Fibroblast of skin of back (primary cell): ENCODE measurements around the gene F2RL2.
A peak's percentile ranks its signal among the peaks of the same experiment; 100 is the strongest.

Experiments used
- DNase-seq: peaks from one replicate; pipeline ENCODE4 v3.0.0-alpha.2; 2013

Gene F2RL2

GRCh38 chr5:76583163-76584047 is 39.8 kb downstream of the F2RL2 start:
- peak; percentile 22 for DNase-seq

- DNase-seq = peak; percentile 76
Observed at GRCh38 chr5:76582230-76583162, 40.7 kb downstream of the F2RL2 start.

DNA sequence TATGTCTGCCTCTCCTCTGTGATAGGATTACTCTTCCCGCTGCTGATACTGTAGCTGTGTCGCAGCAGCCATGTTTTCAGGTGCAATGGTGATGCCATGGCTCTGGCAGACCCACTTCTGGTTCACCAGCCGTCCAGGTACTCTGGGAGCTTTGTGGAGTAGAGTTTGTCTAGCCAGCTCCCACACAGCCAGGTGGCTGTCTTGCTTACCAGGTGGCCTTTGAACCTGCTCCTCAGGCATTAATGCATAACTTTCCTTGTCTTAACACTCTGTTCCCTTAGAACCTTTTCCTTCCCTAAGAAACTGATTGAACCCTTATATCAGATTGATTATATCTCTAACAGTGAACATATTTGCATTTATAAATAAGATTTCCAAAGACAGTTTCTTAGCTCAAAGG is 42.2 kb downstream of the F2RL2 start:
- DNase-seq = no peak

GRCh38 chr5:76579166-76579937 is 43.9 kb downstream of the F2RL2 start:
- peak; percentile 30 for DNase-seq

DNA sequence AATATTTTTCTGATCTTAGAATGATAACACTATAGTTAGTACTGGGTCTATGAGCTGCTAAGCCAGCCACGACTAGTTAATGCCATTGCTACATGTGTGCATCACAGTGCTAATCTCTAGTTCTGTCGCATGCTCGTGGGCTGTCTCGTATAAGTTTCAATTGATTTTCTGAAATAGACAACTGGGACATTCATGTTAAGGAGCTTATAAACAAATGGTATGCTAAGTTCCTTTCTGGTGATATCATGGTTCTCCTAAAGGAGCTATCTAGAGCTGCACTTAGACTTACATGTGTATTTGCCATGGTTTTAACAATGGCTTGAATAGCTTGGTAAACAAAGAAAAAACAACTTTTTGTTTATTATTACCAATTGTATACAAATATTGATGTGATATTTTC is 46.2 kb downstream of the F2RL2 start:
- DNase-seq = no peak

- DNase-seq = no peak
Observed at GRCh38 chr5:76576450-76576849, 46.8 kb downstream of the F2RL2 start.

- DNase-seq = no peak
Observed at GRCh38 chr5:76571559-76571958, 51.6 kb downstream of the F2RL2 start.

- DNase-seq = no peak
Observed at GRCh38 chr5:76570153-76570552, 53.0 kb downstream of the F2RL2 start.
